ENCODE data around the gene FAM83F.

The FAM83F gene

DNA sequence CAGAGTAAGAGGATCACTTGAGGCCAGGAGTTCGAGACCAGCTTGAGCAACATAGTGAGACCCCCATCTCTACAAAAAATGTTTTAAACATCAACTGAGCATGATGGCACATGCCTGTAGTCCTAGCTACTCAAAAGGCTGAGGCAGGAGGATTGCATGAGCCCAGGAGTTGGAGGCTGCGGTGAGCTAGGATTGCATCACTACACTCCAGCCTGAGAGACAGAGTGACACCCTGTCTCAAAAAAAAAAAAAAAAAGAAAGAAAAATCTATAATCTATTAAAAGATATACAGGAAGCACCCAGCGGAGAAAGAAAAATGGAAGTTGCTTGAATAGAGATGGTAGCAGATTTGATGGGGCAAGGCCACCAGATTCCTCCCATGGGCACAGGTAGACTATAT is 61.8 kb downstream of the FAM83F start:
- TF ChIP-seq POLR2AphosphoS5 (IDR thresholded peaks at IDR 0.05; ENCODE audit: low read depth, low read length) = no peak
- TF ChIP-seq REST (IDR thresholded peaks at IDR 0.05; ENCODE audit: insufficient read depth in 1 of 2, low read depth in 2 of 2, low read length in 2 of 2) = no peak
- no peak for TF ChIP-seq TAF1 (IDR thresholded peaks at IDR 0.05; ENCODE audit: borderline replicate concordance, insufficient read depth, low read length)
- TF ChIP-seq FOXP2 (optimal IDR thresholded peaks at IDR 0.05; ENCODE audit: borderline replicate concordance, extremely low read depth, extremely low read length, insufficient read depth) = no peak
- no peak for TF ChIP-seq SIN3A (IDR thresholded peaks at IDR 0.05; ENCODE audit: borderline replicate concordance, insufficient read depth, low read length)

- TF ChIP-seq SIN3A (IDR thresholded peaks at IDR 0.05; ENCODE audit: borderline replicate concordance, insufficient read depth, low read length) (no peak), TAF1 (IDR thresholded peaks at IDR 0.05; ENCODE audit: borderline replicate concordance, insufficient read depth, low read length) (no peak), POLR2AphosphoS5 (IDR thresholded peaks at IDR 0.05; ENCODE audit: low read depth, low read length) (no peak), REST (IDR thresholded peaks at IDR 0.05; ENCODE audit: insufficient read depth in 1 of 2, low read depth in 2 of 2, low read length in 2 of 2) (no peak), FOXP2 (optimal IDR thresholded peaks at IDR 0.05; ENCODE audit: borderline replicate concordance, extremely low read depth, extremely low read length, insufficient read depth) (no peak)
These were observed 62.9 kb downstream of the FAM83F start for GRCh38 chr22:40057652-40058051.

DNA sequence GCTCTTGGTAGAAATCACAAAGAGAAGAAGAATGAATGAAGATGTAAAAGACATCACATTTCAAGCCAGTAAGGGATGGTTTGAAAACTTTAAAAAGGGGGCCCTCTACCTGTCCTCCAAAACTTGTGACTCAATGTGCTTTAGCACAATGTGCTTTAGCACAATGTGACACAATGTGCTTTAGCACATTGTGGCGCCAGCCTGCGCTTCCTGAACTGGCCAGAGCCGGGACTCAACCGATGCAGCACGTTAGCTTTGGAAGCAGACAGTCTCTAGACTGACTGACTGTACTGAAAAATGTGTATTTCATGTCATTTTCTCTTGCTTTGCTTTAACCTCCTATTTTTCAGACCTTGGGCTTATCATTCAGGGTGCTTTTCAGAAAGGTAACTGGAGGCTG is 63.5 kb downstream of the FAM83F start:
- no peak for TF ChIP-seq POLR2AphosphoS5 (IDR thresholded peaks at IDR 0.05; ENCODE audit: low read depth, low read length)
- TF ChIP-seq FOXP2 (optimal IDR thresholded peaks at IDR 0.05; ENCODE audit: borderline replicate concordance, extremely low read depth, extremely low read length, insufficient read depth) = no peak
- TF ChIP-seq TAF1 (IDR thresholded peaks at IDR 0.05; ENCODE audit: borderline replicate concordance, insufficient read depth, low read length) = no peak
- no peak for TF ChIP-seq REST (IDR thresholded peaks at IDR 0.05; ENCODE audit: insufficient read depth in 1 of 2, low read depth in 2 of 2, low read length in 2 of 2)
- TF ChIP-seq SIN3A (IDR thresholded peaks at IDR 0.05; ENCODE audit: borderline replicate concordance, insufficient read depth, low read length) = no peak

DNA sequence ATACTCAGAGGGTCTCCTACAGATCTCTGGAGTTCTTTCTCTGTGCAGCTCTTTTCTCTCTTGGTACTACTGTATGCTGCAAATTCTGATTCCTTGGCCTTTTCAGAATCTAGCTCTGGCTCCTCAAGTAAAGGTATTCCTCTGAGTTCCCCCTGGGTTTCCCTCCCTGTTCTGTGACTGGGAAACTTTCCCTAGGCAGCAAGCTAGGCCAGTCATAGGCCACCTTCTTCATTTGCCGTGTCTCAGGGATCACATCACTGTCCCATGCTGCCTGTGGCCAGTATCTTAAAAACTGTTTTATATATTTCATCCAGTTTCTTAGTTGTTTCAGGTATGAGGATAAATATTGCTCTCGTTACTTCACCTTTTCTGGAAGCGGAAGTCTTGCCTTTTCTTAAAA is 71.2 kb downstream of the FAM83F start:
- TF ChIP-seq SIN3A (IDR thresholded peaks at IDR 0.05; ENCODE audit: borderline replicate concordance, insufficient read depth, low read length) (no peak), REST (IDR thresholded peaks at IDR 0.05; ENCODE audit: insufficient read depth in 1 of 2, low read depth in 2 of 2, low read length in 2 of 2) (no peak), FOXP2 (optimal IDR thresholded peaks at IDR 0.05; ENCODE audit: borderline replicate concordance, extremely low read depth, extremely low read length, insufficient read depth) (no peak), POLR2AphosphoS5 (IDR thresholded peaks at IDR 0.05; ENCODE audit: low read depth, low read length) (no peak), TAF1 (IDR thresholded peaks at IDR 0.05; ENCODE audit: borderline replicate concordance, insufficient read depth, low read length) (no peak)

- TF ChIP-seq FOXP2 (optimal IDR thresholded peaks at IDR 0.05; ENCODE audit: borderline replicate concordance, extremely low read depth, extremely low read length, insufficient read depth) (no peak), POLR2AphosphoS5 (IDR thresholded peaks at IDR 0.05; ENCODE audit: low read depth, low read length) (no peak), REST (IDR thresholded peaks at IDR 0.05; ENCODE audit: insufficient read depth in 1 of 2, low read depth in 2 of 2, low read length in 2 of 2) (no peak), SIN3A (IDR thresholded peaks at IDR 0.05; ENCODE audit: borderline replicate concordance, insufficient read depth, low read length) (no peak), TAF1 (IDR thresholded peaks at IDR 0.05; ENCODE audit: borderline replicate concordance, insufficient read depth, low read length) (no peak)
These were observed 72.9 kb downstream of the FAM83F start for GRCh38 chr22:40067639-40068038.

All from PFSK-1 (cell line).